MCF 10A (cell line): ENCODE data around the gene GGT7. TPM values are rescaled to one million over a fixed set of nuclear protein-coding genes. Genes with fewer than 3 reads are reported as not detected.

ENCODE experiments used
- BruUV-seq: library from RNA; stranded (reverse); fragments of 400-500 nt; replicated peaks from 2 replicates; lab custom pipeline; 2021; lab: Mats Ljungman, UMichigan
- CTCF ChIA-PET: fragments of 300-600 bp; sonication (Branson Sonifier 250); formaldehyde crosslinking; extraction: SDS; loops from one replicate; lab custom pipeline; 2021; ENCODE audit warnings: antibody characterized with exemption, inconsistent platforms; lab: Yijun Ruan, JAX
- POLR2A ChIA-PET: fragments of 300-600, 350-650 bp; sonication (Branson Sonifier 250); formaldehyde crosslinking; extraction: SDS; loops from one replicate; lab custom pipeline; 2020; ENCODE audit warnings: antibody characterized with exemption, inconsistent platforms; lab: Yijun Ruan, JAX
- DNase-seq: peaks from one replicate; pipeline ENCODE4 v3.0.0-alpha.2; 2018; ENCODE audit not compliant: unreplicated experiment
- H3K27ac Mint-ChIP-seq: one replicate; pipeline ENCODE4 v1.8.0; 2022; ENCODE audit warnings: mild to moderate bottlenecking, low read depth, mixed read lengths; ENCODE audit not compliant: unreplicated experiment
- H3K27me3 Mint-ChIP-seq: one replicate; pipeline ENCODE4 v1.8.0; 2022; ENCODE audit warnings: mixed read lengths; ENCODE audit not compliant: insufficient read depth, unreplicated experiment
- H3K36me3 Mint-ChIP-seq: one replicate; pipeline ENCODE4 v1.8.0; 2022; ENCODE audit warnings: mild to moderate bottlenecking, moderate library complexity, mixed read lengths; ENCODE audit not compliant: insufficient read depth, unreplicated experiment
- H3K4me1 Mint-ChIP-seq: one replicate; pipeline ENCODE4 v1.8.0; 2022; ENCODE audit warnings: mixed read lengths; ENCODE audit not compliant: insufficient read depth, unreplicated experiment
- H3K4me3 Mint-ChIP-seq: one replicate; pipeline ENCODE4 v1.8.0; 2022; ENCODE audit warnings: mild to moderate bottlenecking, moderate library complexity, mixed read lengths; ENCODE audit not compliant: unreplicated experiment
- H3K9me3 Mint-ChIP-seq: one replicate; pipeline ENCODE4 v1.8.0; 2022; ENCODE audit warnings: mixed read lengths; ENCODE audit not compliant: unreplicated experiment
- intact Hi-C: fragments of 100-400 bp; cut with micrococcal nuclease; formaldehyde crosslinking; loops from 2 replicates; pipeline ENCODE4 v1.14.1; 2022
- total RNA-seq: library from RNA; stranded (reverse); gene quantifications from 2 replicates; pipeline ENCODE4 v1.2.3, GENCODE V29; 2022
- TF ChIP-seq, protein P1 (sequence below): fragments of 200-600 bp; IDR thresholded peaks from one replicate; pipeline ENCODE4 v1.8.0; 2022; ENCODE audit warnings: antibody characterized with exemption, mild to moderate bottlenecking; ENCODE audit not compliant: unreplicated experiment

GGT7 gene
- total RNA-seq, 1 experiment from 2014 or later: 3.2 TPM

DNA sequence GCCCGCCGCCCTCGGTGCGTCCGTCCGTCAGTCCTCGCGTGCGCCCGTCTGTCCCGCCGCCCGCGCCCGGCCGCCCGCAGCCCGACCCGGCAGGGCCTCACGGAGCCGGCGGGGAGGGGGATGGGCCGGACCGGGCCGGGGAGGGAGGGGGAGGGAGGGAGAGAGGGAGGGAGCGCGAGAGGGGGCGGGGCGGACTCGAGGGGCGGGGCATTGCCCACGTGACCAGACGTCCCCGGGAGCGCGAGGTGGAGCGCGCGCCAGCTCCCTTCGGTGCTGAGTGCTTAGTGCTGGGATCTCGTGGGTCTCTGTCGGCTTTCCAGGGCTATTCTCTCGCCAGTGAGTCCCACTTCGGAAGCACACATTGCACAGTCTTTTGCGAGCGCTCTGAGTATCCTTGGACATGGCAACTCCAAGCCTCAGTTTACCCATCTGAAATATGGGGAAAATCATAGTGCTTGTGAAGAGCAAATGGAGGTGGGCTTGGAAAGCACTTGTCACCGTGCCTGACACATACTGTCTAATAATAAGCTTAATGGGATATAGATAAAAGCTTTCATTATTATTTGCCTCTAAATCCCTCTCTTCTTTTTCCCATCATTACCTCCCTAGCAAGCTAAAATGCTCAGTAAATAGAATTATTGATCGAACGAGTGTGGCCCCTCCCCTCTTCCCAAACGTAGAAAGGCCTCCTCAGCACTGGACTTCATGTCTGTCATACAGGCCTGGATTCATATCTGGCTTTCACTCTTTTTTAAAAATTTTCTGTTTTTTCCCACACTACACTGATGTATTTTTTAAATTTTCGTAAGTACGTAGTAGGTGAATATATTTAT is 46.9 kb downstream of the GGT7 start, which contains the start of gene NCOA6:
NCOA6 (minus strand) TSS at position 122 of the 833 bp plus-strand sequence. CDS start 43,296 bp downstream, outside the sequence.
- TSS peak; percentile 72 for BruUV-seq
- Mint-ChIP-seq H3K4me3 (peak within 1 kb of the TSS; percentile 97), H3K9me3 (no peaks in the 10 kb centered on the region), H3K27ac (peak within 1 kb of the TSS; percentile 88), H3K36me3 (peaks cover 16% of the 10 kb centered on the region), H3K4me1 (peaks cover 24% of the 10 kb centered on the region), H3K27me3 (peaks cover 22% of the 10 kb centered on the region)
- intact Hi-C loops: no loop called here
- TF ChIP-seq, protein P1, sequence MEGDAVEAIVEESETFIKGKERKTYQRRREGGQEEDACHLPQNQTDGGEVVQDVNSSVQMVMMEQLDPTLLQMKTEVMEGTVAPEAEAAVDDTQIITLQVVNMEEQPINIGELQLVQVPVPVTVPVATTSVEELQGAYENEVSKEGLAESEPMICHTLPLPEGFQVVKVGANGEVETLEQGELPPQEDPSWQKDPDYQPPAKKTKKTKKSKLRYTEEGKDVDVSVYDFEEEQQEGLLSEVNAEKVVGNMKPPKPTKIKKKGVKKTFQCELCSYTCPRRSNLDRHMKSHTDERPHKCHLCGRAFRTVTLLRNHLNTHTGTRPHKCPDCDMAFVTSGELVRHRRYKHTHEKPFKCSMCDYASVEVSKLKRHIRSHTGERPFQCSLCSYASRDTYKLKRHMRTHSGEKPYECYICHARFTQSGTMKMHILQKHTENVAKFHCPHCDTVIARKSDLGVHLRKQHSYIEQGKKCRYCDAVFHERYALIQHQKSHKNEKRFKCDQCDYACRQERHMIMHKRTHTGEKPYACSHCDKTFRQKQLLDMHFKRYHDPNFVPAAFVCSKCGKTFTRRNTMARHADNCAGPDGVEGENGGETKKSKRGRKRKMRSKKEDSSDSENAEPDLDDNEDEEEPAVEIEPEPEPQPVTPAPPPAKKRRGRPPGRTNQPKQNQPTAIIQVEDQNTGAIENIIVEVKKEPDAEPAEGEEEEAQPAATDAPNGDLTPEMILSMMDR: no peak
- POLR2A ChIA-PET: interaction anchor here (0.5 to 1.9 kb wide), 16 partner anchors 10 to 562 kb away, joined by 3 to 12 read pairs (median 3); partner anchors contain the start of genes ACSS2, DYNLRB1, EDEM2 and MYH7B
- peak; percentile 78 for DNase-seq
- CTCF ChIA-PET: interaction anchor here (1.8 to 2.3 kb wide), 2 partner anchors 9 to 56 kb away, joined by 8 to 22 read pairs; no protein-coding TSS in a partner anchor

DNA sequence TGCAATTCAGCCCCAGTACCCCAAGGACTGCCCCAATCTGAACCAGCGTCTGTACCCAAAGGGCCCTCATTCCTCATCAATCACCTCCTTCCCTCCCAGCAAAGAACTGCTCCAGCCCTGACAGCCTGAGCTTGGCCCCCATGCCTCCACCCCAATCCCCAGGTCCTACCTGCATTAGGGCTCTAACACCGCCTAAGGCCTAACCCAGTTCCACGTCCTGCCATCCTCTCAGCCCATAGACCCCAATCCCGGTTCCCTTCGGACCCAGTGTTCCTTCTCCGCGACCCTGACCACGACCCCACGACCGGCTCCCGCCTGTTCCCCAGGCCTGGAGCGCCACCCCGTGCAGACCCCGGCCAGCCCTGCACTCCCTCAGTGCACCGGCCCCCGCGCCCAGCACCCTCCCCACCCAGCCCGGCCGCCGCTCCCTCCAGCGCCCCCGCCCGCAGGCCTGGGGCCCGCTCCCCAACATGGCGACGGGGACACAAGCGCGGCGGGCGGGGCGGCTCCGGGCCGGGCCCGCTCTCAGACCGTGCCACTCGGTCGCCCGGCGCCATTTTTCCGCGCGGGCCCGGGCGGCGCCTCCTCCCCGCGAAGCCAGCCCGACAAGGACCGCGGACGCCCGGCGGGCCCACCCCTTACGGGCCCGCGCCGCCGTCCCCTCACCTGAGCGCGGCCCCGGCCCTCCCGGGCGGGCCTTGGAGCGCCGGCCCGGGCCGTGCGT is 47.7 kb downstream of the GGT7 start:
- CTCF ChIA-PET: interaction anchor here (0.6 to 2.3 kb wide), 5 partner anchors 10 to 289 kb away, joined by 3 to 22 read pairs (median 4); no protein-coding TSS in a partner anchor
- Mint-ChIP-seq H3K4me1 (peaks cover 24% of the 10 kb centered on the region), H3K27me3 (peaks cover 15% of the 10 kb centered on the region), H3K27ac (peak overlapping the region; percentile 88), H3K36me3 (peaks cover 16% of the 10 kb centered on the region), H3K4me3 (peak overlapping the region; percentile 97), H3K9me3 (no peaks in the 10 kb centered on the region)
- DNase-seq: peak; percentile 35
- TF ChIP-seq, protein P1: no peak
- no TSS peak for BruUV-seq
- intact Hi-C loops: no loop called here
- POLR2A ChIA-PET: interaction anchor here (0.5 to 1.9 kb wide), 31 partner anchors 8 to 1059 kb away, joined by 3 to 12 read pairs (median 4); partner anchors contain the start of genes ACSS2, DYNLRB1, EDEM2 and MYH7B

DNA sequence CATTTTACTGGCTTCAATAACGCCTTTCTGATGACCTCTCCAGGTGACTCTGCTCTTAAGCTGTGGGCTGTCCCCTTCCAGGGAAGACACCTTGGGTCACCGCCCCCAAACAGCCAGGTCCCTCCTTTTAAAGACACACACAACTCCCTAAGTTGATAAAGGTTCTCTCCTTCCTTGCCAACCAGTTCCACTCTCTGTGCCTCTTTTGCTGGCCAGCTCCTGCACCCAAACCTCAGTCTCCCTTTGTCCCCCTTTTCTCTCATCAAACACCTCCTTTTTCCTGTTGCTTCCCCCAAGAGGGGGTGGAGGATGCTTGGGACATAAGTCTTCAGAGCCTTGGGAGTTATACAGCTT is 48.2 kb downstream of the GGT7 start:
- peaks cover 24% of the 10 kb centered on the region for H3K4me1 Mint-ChIP-seq
- peaks cover 16% of the 10 kb centered on the region for H3K36me3 Mint-ChIP-seq
- H3K4me3 Mint-ChIP-seq: peak overlapping the region; percentile 97
- no TSS peak for BruUV-seq
- intact Hi-C loops: no loop called here
- peak; percentile 86 for DNase-seq
- H3K27ac Mint-ChIP-seq: peak overlapping the region; percentile 88
- TF ChIP-seq, protein P1: no peak
- H3K9me3 Mint-ChIP-seq: no peaks in the 10 kb centered on the region
- ChIA-PET POLR2A (interaction anchor here (0.5 to 1.9 kb wide), 27 partner anchors 9 to 918 kb away, joined by 3 to 12 read pairs (median 4); partner anchors contain the start of genes ACSS2, DYNLRB1, EDEM2 and MYH7B), CTCF (interaction anchor here (0.6 to 2.3 kb wide), 5 partner anchors 10 to 289 kb away, joined by 3 to 22 read pairs (median 4); no protein-coding TSS in a partner anchor)
- peaks cover 10% of the 10 kb centered on the region for H3K27me3 Mint-ChIP-seq
